HG03097 (cell line): ENCODE results near the gene C17orf107.

Experiments used
- ATAC-seq: cut with Tn5 transposase; IDR thresholded peaks from one replicate; pipeline ENCODE4 v1.9.1; 2021; ENCODE audit not compliant: unreplicated experiment, low FRiP score

C17orf107 gene

DNA sequence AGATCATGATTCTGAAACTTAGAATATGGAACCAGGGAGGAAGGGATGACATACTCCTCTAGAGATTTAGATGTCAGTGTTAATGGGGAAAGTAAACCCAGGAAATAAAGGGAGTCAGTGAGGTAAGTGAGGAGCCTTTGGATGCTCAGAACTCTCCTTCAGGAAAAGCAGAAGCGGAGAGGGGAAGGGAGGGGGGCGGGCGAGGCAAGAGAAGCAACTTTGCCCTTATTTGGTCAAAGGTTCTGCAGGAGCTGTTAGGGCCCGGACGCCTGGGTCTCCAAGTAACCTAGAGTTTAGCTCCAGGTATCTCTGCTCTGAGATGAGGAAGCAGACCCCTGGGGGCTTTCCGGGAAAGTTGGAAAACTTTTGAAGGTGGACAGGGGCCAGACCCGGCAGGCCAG is 47.7 kb downstream of the C17orf107 start:
- no peak for ATAC-seq

DNA sequence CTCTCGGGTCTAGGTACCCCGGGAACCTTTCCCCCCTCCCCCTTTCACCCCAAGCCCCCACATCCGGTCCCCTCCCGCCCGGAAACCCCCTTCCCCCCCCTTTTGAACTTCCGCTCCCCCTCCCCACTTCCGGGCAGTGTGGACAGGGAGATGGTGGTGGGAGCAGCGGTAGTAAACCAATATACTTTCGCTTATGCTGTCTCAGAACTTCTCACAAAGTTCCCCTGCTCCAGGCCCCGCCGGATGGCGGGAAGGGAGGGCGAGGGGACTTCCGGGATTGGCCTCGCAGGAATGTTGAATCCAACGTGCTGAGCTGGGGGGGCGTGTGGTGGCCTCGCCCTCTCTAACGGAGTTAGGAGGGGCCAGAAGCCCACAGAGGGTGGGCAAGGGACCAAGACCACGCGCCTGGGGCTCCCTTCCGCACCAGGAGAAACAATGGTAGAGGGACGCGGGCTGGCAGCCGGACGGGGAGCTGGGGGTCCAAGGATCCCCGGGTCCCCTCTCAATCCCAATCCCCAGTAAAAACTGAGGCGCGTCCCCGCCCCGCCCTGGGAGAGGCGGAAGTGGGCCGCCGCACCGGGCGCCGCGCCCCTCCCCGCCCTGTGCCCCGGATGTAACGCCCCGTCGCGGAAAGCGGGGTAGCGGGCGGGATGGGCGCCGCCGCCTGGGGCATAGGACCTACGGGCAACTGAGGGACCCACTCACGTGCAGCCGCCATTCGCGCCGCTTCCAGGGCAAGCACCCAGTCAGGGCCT is 48.3 kb downstream of the C17orf107 start:
- no peak for ATAC-seq

DNA sequence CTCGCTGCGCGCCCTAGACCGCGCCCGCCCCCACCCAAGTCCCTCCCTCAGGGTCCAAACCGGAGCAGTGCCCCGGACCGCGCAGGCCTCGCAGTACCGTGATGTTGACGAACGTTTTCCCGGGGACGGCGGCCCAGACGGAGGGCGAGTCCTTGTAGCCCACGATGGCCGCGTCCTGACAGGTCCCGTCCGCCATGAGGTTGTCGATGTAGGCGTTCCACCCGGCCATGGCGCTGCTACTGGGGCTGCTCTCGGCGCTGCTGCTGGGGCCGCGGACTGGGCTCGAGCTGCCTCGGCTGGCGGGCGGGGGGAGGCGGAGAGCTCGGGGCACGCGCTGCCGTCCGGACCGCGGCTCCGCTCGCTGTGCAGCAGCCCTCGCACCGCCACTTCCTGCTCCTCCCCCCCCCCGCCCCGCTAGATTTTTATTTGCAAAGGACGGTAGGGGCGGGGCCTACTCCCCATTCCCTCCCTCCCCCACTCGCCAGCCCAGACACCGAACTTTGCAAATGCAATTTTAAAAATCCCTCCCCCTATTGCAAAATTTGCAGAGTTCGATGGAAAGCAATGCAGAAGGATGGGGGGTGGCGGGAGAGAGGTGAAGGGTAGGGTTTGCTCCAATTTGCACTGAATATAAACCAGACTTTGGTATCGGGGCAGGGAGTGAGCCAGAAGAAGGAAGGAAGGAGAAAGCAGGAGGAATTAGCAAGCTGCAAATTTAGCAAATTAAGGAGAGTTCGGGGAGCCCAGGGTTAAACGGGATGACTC is 49.0 kb downstream of the C17orf107 start, which contains the start of gene PFN1:
PFN1 (minus strand) TSS at position 365 of the 765 bp plus-strand sequence; CDS start at position 229, 136 bp downstream.
- ATAC-seq: peak; percentile 8

DNA sequence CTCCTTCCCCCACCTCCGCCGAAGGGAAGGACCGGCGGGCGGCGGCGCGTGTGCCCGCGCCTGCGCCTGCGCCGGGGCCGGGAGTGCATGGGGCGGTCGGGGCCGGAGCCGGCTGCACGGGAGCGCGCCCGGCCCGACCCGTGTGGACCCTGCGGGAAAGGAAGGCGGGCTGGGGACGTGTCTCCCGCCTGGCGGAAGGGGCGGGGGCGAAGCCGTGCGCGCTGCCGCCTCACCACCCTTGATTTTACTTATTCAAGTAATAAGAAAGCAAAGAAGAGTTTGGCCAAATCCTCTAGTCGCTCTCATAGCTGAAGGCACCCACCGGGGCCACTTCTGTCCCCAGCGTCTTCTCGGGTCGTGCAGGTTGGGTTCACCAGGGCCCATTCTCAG is 49.6 kb downstream of the C17orf107 start:
- peak; percentile 35 for ATAC-seq

DNA sequence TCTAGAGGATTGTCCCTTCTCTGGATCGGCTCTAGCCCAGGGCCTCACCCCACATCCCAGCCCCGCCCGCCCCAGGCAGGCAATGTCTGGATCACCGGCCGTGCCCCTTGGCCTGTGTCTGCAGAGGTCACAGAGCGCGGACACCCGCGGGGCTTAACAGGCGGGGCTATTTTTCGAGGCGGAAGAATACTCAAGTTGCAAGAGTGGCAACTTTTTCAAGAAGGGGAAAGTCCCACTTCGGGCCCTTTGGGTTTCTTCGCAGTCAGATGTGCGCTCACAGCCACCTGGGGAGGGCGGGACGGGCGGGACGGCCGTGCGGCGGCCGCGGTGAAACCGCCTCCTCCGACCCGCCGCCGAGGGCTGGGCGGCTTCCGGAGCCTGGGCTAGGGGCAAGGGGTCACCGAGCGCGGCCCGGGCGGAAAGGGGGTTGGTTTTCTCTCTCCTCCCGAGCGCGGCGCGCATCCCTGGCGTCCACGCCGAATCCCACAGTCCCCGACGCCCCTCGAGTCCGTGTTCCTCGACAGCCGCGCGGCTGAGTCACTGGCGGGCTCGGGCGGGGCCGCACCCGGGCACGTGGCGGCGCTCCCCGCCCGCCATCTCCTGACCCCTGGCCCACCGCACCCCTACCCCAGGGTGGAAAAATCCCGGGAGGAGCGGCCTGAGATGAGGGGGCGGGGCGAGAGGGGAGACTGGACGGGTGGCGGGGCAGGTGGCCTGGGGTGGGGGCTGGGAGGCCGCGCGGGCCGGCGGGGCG is 50.2 kb downstream of the C17orf107 start:
- peak; percentile 27 for ATAC-seq

DNA sequence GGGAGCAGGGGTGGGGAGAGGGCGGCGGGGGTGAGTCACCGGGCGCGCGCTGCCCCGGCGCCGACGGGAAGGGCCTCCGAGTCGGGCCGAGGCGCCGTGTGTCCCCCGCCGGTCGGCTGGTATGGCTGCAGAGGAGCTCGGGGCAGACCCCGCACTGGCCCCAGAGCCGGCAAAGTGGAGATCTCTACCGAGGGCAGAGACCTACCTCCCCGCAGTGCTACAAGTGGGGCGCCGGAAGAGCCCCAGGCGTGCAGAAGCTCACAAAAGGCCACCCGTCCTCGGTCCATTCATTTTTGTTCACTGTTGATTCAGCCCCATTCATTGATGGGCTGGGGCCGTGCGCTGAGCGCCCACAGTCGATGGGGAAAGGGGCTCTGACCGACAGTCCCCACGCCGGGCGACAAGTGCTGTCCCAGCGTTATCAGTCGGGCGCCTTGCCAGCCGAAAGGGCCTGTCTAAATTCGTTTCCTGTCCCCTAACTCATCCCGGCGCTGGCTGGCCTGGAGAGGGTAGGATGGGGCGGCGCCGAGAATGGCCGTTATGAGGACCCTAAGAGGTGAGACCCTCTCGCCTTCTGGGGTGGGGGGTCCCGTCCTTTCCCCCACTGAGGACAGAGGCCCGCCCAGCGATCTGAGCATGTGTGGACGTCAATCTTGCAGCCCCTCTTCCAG is 50.9 kb downstream of the C17orf107 start:
- no peak for ATAC-seq

DNA sequence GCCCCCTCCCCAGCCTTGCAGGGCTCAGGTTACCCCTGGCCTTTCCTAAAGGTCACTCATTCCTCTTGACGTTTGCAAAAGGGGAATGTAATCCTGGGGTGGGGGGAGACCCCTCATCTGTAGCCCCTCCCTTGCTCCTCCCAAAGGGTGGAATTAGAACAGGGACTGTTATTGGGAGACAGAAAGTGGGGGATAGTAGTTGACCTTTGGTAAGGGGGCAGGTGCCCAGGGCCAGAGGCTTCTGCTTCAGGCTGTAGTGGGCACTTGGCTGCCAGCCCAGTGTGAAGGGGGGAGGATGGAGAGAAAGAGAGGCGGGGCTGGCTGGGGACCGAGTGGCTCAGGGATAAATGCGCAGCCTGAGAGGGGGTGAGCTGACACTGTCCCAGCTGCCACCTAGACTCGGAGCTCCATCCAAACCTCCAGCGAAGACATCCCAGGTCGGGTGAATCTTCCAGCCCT is 51.4 kb downstream of the C17orf107 start, which contains the start of gene ENO3:
ENO3 (plus strand) TSS at position 374 of the 459 bp plus-strand sequence. CDS start 711 bp downstream, outside the sequence.
- no peak for ATAC-seq

DNA sequence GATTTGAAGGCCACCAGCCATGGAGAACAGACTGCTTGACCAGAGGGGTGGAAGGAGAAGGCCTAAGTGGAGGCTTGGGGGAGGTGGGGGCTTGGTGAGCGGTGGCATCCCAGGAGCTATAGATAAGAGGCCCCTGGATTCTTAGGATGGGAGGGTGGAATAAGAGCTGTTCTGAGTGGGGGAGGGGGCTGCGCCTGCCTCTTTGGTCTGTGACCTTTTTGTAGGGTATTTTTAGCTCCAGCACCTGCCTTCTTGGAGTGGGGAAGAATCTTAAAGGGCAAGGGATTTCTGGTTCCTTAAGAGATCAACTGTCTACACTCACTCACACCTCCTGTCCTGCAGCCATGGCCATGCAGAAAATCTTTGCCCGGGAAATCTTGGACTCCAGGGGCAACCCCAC is 52.1 kb downstream of the C17orf107 start:
- ATAC-seq: no peak
